Activated T-cell treated with anti-CD3 and anti-CD28 coated beads, Interleukin-2, amount 50 U/mL, for 4 hours (primary cell): ENCODE measurements around the gene NKAIN2. TPM values are rescaled to one million over a fixed set of nuclear protein-coding genes. Genes with fewer than 3 reads are reported as not detected.
"Not testable (repeated sequence)": the region's sequence is repeated elsewhere in the genome, so short reads cannot be mapped to it uniquely, and the experiment has no call there.

Source experiments
- ATAC-seq, 2 donors: fragments of 200-7000 bp; cut with Tn5 transposase; one replicate each; pipeline ENCODE4 v1.10.0; 2021
- DNase-seq: peaks from one replicate; pipeline ENCODE4 v3.0.0-alpha.2; 2020
- H3K27me3 Mint-ChIP-seq: one replicate; pipeline ENCODE4 v1.8.0; 2021; ENCODE audit warnings: low read depth, mixed read lengths
- H3K36me3 Mint-ChIP-seq: one replicate; pipeline ENCODE4 v1.8.0; 2022; ENCODE audit warnings: mixed read lengths; ENCODE audit not compliant: insufficient read depth
- H3K4me1 Mint-ChIP-seq: one replicate; pipeline ENCODE4 v1.8.0; 2021; ENCODE audit warnings: low read depth, mixed read lengths
- H3K4me3 Mint-ChIP-seq: one replicate; pipeline ENCODE4 v1.8.0; 2021; ENCODE audit warnings: mild to moderate bottlenecking, moderate library complexity, mixed read lengths
- H3K9me3 Mint-ChIP-seq: one replicate; pipeline ENCODE4 v1.8.0; 2021; ENCODE audit warnings: mixed read lengths
- total RNA-seq, 3 donors: library from RNA; stranded (reverse); gene quantifications; one replicate each; pipeline ENCODE4 v1.2.1, GENCODE V29; 2021

The NKAIN2 gene
- total RNA-seq, 3 donors from 2014 or later, result not detected

DNA sequence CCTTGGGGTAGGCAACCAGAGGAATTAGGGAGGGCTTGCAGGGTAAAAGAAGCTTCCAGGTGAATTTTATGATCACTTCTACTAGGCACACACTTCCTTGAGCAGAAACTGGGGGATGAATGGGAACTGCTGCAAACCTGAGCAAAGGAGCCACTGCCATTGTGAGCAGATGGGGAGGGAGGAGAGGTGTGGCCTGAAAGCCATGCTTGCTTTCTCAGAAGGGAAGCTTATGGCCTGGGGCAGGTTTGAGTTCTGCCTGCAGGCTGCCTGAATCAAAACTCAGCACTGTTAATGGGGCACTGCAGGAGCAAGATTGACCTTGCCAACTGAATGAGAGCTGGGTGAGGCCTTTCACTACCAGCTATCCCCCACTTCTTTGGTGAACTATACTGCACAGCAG lies 328.1 kb downstream of the NKAIN2 start:
- H3K4me3 Mint-ChIP-seq, result no peak overlapping the region
- ATAC-seq (no peak), DNase-seq (no peak)
- no peaks in the 10 kb centered on the region for H3K4me1 Mint-ChIP-seq
- no peaks in the 10 kb centered on the region for H3K36me3 Mint-ChIP-seq
- peaks cover 14% of the 10 kb centered on the region for H3K9me3 Mint-ChIP-seq
- no peaks in the 10 kb centered on the region for H3K27me3 Mint-ChIP-seq

DNA sequence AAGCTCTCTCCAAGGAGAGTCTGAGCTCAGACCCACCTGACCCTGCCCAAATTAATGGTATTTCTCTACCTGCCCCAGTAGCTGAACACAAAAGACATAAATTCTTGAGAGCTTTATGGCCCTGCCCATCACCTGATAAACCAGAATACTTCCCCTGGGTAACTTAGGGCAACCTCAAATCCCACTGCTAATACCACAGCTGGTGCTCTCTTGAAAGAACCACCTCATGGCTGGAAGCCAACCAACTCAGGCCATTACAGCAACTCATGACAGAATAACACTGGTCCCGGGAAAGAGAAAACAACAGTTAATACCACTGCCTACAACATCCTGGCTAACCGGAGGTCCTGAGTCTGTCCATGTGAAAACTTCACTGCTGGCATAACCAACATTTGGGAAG lies 328.6 kb downstream of the NKAIN2 start:
- H3K9me3 Mint-ChIP-seq, result peaks cover 11% of the 10 kb centered on the region
- no peaks in the 10 kb centered on the region for H3K36me3 Mint-ChIP-seq
- no peak overlapping the region for H3K4me3 Mint-ChIP-seq
- DNase-seq, result no peak
- H3K4me1 Mint-ChIP-seq, result no peaks in the 10 kb centered on the region
- no peak for ATAC-seq
- H3K27me3 Mint-ChIP-seq, result no peaks in the 10 kb centered on the region

DNA sequence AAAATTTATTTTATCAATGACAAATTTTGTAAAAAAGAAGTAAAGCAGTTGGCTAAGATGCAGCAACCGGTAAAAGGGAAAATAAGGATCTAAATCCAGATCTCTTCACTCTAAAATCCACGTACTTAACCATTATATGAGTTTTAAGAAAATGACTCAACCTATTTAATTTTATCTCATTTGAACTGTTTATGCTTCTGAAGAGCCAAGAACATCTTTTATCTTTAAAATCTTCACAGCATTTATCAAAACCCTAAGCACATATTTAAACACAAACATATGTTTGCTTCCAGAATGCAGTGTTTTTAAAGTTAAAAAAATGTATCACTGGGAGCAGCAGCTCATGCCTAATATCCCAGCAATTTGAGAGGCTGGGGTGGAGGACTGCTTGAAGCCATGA lies 339.2 kb downstream of the NKAIN2 start:
- ATAC-seq (no peak), DNase-seq (no peak)
- H3K4me1 Mint-ChIP-seq, result no peaks in the 10 kb centered on the region
- no peak overlapping the region for H3K4me3 Mint-ChIP-seq
- no peaks in the 10 kb centered on the region for H3K27me3 Mint-ChIP-seq
- no peaks in the 10 kb centered on the region for H3K36me3 Mint-ChIP-seq
- H3K9me3 Mint-ChIP-seq, result peaks cover 3% of the 10 kb centered on the region

DNA sequence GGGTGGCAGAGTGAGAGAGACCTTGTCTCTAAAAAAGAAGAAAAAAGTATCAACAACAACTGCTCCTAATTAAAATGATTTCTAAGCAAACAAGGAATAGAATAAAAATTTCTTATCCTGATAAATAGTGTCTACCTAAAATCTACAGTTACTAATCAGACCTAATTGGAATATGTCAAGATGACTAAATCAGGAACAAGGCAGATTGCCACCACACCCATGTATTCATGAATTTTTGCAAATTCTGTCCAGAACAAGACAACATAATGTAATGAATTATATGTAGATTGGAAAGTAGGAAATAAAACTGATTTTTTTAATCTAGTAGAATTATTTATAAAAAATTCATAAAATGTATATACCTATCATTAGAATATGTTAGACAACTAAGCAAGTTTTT lies 339.8 kb downstream of the NKAIN2 start:
- ATAC-seq (no peak), DNase-seq (no peak)
- no peak overlapping the region for H3K4me3 Mint-ChIP-seq
- H3K9me3 Mint-ChIP-seq, result peaks cover 3% of the 10 kb centered on the region
- H3K36me3 Mint-ChIP-seq, result no peaks in the 10 kb centered on the region
- no peaks in the 10 kb centered on the region for H3K27me3 Mint-ChIP-seq
- no peaks in the 10 kb centered on the region for H3K4me1 Mint-ChIP-seq

DNA sequence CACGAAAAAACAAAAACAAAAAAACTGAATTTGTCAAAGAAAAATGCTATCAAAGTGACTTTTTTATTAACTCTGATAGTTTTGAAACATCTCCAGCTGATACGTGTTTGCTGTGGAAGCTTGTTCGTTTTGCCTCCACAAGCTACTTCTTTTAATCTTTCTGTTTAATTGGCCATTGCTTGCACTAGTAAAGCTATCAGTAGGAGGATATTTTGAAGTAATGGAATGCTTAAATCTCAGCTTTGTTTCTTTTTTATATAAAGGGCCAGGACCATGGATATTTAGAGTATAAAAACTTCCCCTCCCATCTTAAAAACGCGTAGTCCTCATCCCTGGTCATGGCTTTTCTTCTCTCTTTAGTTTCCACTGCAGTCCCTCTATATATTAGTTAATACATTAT lies 344.0 kb downstream of the NKAIN2 start:
- ATAC-seq, result no peak
- Mint-ChIP-seq H3K4me1 (no peaks in the 10 kb centered on the region), H3K9me3 (peaks cover 3% of the 10 kb centered on the region), H3K36me3 (no peaks in the 10 kb centered on the region), H3K4me3 (no peak overlapping the region), H3K27me3 (no peaks in the 10 kb centered on the region)
- no peak for DNase-seq

DNA sequence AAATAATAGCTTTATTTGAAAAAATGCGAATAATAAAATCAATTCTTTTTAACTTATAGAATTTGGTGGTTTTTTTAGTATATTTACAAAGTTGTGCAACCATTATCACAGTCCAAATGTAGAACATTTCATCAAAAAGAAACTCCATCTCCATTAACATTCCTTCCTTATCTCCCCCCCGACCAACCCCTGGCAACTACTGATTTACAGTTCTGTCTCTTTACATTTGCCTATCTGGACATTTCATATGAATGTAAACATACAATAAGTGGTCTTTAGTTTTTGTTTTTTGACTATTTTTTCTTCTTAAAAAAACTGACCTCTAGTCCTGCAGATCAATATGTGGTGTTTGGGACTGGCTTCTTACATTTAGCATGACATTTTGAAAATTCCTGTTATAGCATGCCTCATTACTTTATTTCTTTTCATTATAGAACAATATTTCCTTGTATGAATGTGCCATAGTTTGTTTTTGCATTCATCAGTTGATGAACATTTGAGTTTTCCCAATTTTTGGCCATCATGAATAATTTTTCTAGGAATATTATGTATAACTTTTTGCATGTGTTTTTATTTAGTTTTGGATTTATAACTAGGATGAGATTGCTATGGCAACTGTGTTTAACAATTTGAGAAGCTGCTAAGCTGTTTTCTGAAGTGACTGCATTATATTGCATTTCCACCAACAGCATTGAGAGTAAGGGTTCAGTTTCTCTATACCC lies 344.7 kb downstream of the NKAIN2 start:
- no peak for DNase-seq
- no peaks in the 10 kb centered on the region for H3K36me3 Mint-ChIP-seq
- H3K27me3 Mint-ChIP-seq, result no peaks in the 10 kb centered on the region
- no peaks in the 10 kb centered on the region for H3K4me1 Mint-ChIP-seq
- H3K4me3 Mint-ChIP-seq, result no peak overlapping the region
- ATAC-seq, result no peak
- peaks cover 3% of the 10 kb centered on the region for H3K9me3 Mint-ChIP-seq

DNA sequence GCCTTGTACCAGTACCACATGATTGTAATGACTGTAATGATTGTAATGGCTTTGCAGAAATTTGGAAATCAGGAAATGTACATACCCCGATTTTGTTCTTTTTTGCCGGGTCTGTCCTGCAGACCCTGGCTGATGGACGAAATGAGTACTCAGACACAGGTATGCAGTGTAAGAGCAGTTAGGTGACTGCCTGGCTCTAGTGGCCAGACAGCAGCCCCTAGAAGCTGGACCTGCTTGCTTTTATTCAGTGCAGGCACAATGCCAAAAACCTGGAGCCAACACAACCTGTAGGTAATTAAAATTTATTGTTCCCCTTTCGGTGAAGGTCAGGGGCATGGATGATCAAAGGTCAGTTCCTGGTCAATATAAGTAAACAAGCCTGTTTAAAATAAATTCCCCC lies 346.0 kb downstream of the NKAIN2 start:
- Mint-ChIP-seq H3K4me3 (no peak overlapping the region), H3K27me3 (no peaks in the 10 kb centered on the region), H3K4me1 (no peaks in the 10 kb centered on the region), H3K9me3 (peaks cover 2% of the 10 kb centered on the region), H3K36me3 (no peaks in the 10 kb centered on the region)
- ATAC-seq (no peak), DNase-seq (no peak)

DNA sequence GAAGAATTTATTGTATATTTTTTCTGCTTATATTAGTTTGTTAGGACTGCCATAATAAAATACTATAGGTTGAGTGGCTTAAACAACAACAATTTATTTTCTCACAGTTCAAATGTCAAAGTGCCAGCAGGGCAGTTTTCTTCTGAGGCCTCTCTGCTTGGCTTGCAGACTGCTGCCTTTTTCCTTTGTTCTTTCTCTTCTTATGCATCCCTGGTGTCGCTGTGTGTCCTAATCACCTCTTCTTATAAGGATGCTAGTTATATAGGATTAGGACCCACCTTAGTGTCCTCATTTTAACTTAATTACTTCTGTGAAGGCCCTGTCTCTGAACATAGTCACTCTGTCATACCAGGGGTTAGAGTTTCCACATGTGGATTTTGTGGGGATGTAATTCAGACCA lies 354.4 kb downstream of the NKAIN2 start:
- DNase-seq, result no peak
- Mint-ChIP-seq H3K27me3 (no peaks in the 10 kb centered on the region), H3K9me3 (peaks cover 12% of the 10 kb centered on the region), H3K36me3 (no peaks in the 10 kb centered on the region), H3K4me1 (no peaks in the 10 kb centered on the region), H3K4me3 (no peak overlapping the region)
- ATAC-seq, result no peak

DNA sequence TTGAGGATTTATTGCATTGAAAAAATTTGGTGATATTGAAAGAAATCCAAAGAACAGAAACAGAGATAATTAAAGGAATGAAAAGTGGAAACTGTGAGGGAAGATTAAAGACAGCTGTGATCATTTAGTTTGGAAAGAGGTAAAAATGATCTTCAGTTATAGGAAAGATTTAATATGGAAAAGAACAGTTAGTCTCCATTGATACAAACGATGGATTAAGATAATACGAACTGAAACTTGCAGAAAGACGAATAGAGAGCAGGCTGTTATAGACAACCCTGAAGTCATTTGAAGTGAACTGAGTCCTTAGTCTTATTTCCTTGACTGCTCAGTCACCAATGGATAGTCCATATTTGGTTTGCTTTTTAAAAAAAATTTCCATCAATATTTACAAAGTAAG lies 360.0 kb downstream of the NKAIN2 start:
- no peak overlapping the region for H3K4me3 Mint-ChIP-seq

DNA sequence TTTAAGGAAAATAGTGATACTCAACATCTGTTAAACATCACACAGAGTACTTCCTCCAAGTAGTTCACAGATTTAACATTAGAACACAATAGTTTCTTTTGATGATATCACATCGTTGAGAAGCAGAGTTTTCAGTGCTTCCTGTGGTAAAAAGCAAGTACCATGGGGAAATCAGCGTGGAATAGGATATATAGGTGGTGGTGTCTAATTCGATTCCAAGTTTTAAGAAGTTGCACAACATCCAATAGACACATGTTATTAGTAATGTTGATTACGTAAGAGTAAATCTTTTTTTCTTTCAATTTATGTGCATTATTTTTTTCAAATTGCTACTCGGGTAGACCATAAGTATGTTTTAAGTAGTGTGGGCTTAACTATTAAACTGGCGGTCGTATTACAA lies 360.7 kb downstream of the NKAIN2 start:
- DNase-seq (no peak), ATAC-seq (no peak)
- H3K36me3 Mint-ChIP-seq, result no peaks in the 10 kb centered on the region
- peaks cover 4% of the 10 kb centered on the region for H3K9me3 Mint-ChIP-seq
- H3K27me3 Mint-ChIP-seq, result no peaks in the 10 kb centered on the region
- H3K4me3 Mint-ChIP-seq, result no peak overlapping the region
- H3K4me1 Mint-ChIP-seq, result no peaks in the 10 kb centered on the region

More for the DNA sequence above, 360.0 kb downstream of the NKAIN2 start:
- Mint-ChIP-seq H3K27me3 (no peaks in the 10 kb centered on the region), H3K9me3 (peaks cover 4% of the 10 kb centered on the region), H3K4me1 (no peaks in the 10 kb centered on the region), H3K36me3 (no peaks in the 10 kb centered on the region)
- DNase-seq (no peak), ATAC-seq (no peak)

DNA sequence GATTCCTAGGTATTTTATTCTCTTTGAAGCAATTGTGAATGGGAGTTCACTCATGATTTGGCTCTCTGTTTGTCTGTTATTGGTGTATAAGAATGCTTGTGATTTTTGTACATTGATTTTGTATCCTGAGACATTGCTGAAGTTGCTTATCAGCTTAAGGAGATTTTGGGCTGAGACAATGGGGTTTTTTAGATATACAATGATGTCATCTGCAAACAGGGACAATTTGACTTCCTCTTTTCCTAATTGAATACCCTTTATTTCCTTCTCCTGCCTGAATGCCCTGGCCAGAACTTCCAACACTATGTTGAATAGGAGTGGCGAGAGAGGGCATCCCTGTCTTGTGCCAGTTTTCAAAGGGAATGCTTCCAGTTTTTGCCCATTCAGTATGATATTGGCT lies 363.6 kb downstream of the NKAIN2 start:
- not testable (repeated sequence) for H3K4me3 Mint-ChIP-seq, H3K27me3 Mint-ChIP-seq, H3K36me3 Mint-ChIP-seq, DNase-seq, H3K9me3 Mint-ChIP-seq, ATAC-seq, H3K4me1 Mint-ChIP-seq

DNA sequence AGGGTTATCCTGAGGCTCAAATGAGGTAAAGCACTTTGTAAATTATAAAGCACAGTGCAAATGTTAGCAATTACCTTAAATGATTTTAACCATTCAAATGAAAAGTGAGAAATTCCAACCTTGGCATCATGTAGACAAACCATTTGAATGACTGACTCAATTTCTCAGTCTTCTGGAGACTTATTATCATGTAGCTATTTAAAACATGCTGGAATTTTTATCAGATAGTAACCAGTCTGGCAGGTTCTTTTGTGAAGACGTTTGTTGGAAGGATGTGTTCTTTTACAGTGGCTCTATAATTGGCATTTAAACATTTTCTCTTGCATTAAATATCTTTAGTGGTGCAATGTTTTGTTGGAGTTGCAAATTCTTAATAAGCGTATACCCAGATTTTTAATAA lies 386.6 kb downstream of the NKAIN2 start:
- H3K36me3 Mint-ChIP-seq, result no peaks in the 10 kb centered on the region
- no peaks in the 10 kb centered on the region for H3K27me3 Mint-ChIP-seq
- ATAC-seq (no peak), DNase-seq (no peak)
- no peaks in the 10 kb centered on the region for H3K4me1 Mint-ChIP-seq
- H3K4me3 Mint-ChIP-seq, result no peak overlapping the region
- peaks cover 13% of the 10 kb centered on the region for H3K9me3 Mint-ChIP-seq

DNA sequence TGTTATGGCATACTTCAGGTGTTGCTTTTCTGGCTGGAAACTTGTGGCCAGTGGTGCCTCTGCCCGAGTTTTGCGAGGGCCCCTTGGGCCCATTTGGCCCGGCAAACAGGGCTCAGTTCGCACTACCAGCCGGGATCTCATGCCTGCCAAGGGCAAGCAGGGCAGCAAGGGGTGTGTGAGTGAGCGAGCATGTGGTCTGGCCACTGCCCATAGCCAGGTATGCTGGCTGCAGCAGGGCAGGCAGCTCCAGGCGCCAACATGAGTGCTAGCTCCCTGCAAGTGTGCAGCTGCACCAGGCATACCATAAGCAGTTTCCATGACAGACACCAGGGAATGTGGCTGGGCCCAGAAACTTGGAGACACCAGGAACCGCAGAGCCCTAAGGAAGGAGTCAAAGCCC lies 389.5 kb downstream of the NKAIN2 start:
- no peak overlapping the region for H3K4me3 Mint-ChIP-seq
- no peaks in the 10 kb centered on the region for H3K27me3 Mint-ChIP-seq
- ATAC-seq (no peak), DNase-seq (no peak)
- H3K36me3 Mint-ChIP-seq, result no peaks in the 10 kb centered on the region
- H3K9me3 Mint-ChIP-seq, result peaks cover 10% of the 10 kb centered on the region
- H3K4me1 Mint-ChIP-seq, result no peaks in the 10 kb centered on the region

DNA sequence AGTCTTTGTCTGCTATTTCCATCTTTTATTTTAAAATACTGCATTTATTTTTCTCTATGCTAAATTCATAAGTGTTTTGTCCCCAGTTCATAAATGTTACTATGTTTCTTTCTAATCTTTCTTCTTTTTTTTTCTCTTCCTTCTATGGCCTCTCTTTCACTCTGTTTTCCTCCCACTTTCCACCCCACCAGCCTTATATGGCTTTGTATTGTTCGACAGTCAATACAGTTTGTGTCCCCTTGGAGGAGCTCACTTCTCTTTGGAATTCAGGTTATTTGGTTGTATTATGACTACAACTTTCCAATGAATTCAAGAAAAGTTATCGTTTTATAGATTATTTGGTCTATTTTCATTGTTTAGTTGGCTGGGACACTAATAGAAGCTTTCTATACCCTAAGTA lies 393.5 kb downstream of the NKAIN2 start:
- H3K4me3 Mint-ChIP-seq, result no peak overlapping the region
- no peaks in the 10 kb centered on the region for H3K27me3 Mint-ChIP-seq
- H3K36me3 Mint-ChIP-seq, result no peaks in the 10 kb centered on the region
- no peak for DNase-seq
- no peaks in the 10 kb centered on the region for H3K4me1 Mint-ChIP-seq
- ATAC-seq, result no peak
- H3K9me3 Mint-ChIP-seq, result peaks cover 12% of the 10 kb centered on the region

DNA sequence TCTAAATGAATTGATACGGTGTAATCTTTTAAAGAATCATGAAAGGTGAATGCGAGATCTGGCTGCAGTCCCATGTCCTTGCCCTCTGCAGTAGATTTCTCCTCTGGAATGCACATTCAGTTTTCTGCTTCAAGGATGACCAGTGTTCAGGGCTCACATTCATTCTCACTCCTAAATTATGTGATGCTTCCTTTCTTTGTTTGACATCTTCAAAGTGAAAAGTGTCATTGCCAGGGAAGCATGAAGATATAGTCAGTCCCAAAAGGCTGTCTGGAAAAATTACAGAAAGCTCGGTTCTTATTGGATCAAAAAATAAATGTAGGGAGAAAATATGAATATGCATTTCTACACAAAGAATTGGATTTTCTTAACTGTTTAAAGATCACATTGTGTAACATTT lies 395.6 kb downstream of the NKAIN2 start:
- H3K36me3 Mint-ChIP-seq, result no peaks in the 10 kb centered on the region
- ATAC-seq, result no peak

DNA sequence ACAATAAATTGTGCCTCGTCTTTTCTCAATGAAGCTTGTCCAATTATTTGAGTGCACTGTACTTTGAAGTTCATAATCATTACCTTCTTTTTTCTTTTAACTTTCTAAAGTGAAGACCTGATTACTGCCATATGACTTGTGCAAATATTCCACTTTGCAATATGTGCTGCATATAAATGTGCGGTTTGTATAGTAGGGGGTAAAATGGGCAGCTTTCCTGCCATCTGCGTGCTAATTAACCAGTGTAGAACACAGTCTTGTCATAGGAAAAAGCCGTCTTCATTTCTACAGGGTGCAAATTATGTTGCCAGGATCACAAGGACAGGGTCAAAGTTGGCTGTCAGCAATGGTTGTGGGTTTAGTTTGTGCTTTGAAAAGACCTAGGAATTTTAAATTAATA lies 397.0 kb downstream of the NKAIN2 start:
- no peaks in the 10 kb centered on the region for H3K4me1 Mint-ChIP-seq
- H3K4me3 Mint-ChIP-seq, result no peak overlapping the region
- no peak for DNase-seq
- ATAC-seq, result no peak
- H3K27me3 Mint-ChIP-seq, result no peaks in the 10 kb centered on the region
- peaks cover 6% of the 10 kb centered on the region for H3K9me3 Mint-ChIP-seq
- H3K36me3 Mint-ChIP-seq, result no peaks in the 10 kb centered on the region

More for the DNA sequence above, 395.6 kb downstream of the NKAIN2 start:
- Mint-ChIP-seq H3K27me3 (no peaks in the 10 kb centered on the region), H3K4me1 (no peaks in the 10 kb centered on the region), H3K9me3 (peaks cover 10% of the 10 kb centered on the region), H3K4me3 (no peak overlapping the region)
- no peak for DNase-seq
